HG03442 (cell line): Measurements from ENCODE around the gene SLC25A48.

Source experiments
- ATAC-seq: cut with Tn5 transposase; IDR thresholded peaks from one replicate; pipeline ENCODE4 v1.9.1; 2021; ENCODE audit warnings: mild to moderate bottlenecking, moderate library complexity; ENCODE audit not compliant: unreplicated experiment

The SLC25A48 gene, protein sequence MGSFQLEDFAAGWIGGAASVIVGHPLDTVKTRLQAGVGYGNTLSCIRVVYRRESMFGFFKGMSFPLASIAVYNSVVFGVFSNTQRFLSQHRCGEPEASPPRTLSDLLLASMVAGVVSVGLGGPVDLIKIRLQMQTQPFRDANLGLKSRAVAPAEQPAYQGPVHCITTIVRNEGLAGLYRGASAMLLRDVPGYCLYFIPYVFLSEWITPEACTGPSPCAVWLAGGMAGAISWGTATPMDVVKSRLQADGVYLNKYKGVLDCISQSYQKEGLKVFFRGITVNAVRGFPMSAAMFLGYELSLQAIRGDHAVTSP

DNA sequence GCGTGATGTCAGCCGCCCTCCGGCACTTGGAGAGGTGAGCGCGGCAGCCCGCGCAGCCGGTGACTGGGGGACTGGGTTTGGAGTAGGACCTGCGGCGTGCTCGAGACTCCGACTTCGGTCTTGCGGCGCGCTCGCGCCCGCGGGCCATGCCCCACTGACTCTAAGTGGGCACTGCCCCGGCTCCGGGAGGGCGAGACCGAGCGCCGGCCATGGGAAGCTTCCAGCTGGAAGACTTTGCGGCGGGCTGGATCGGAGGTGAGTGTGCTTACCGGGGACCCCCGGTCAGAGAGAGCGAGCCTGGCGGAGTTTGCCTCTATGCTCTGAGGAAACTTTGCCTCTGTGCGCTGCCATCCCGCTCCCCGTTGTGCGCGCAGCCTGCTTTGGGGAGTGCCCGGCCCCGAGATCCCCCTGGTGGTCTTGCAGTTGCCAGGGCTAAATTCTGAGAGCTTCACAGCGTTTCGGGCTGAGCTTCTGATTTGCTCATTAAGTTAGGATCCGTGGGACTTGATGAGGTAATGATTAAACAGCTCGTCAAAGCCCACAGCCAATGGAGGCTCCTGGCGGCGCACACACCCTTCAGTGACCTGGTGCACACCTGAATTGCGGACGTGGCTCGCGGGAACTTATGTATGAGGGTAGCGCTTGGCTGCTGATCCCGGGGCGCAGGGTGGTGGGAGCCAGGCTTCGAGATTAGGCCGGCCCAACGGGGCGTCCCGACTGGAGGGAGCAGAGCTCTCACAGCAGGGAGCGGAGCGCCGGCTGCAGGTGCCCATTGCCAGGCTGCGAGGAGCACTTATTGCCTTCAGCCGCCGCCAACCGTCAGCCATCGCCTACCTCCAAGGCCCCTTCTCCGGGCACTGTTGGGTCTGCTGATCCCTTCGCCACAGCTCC is at the start of gene SLC25A48:
Gene SLC25A48, plus strand, starts transcription at position 25 of the 891 bp plus-strand sequence. Its CDS starts 185 bp downstream, at position 210.
- no peak for ATAC-seq

DNA sequence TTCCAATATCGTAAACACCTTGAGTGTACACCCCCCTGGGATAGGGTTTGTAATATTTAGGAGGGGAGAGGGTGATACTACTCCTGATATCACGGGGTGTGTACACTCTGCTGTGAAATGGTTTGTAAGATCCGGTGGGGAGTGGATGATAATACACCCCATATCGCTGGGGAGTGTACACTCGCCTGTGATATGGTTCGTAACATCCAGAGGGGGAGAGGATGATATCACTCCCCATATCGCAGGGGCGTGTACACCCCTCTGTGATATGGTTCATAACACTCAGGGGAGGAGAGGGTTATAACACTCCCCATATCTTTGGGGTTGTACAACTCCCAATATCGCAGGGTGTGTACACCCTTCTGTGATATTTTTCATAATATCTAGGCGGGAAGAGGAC is 33.8 kb upstream of the SLC25A48 start:
- no peak for ATAC-seq

DNA sequence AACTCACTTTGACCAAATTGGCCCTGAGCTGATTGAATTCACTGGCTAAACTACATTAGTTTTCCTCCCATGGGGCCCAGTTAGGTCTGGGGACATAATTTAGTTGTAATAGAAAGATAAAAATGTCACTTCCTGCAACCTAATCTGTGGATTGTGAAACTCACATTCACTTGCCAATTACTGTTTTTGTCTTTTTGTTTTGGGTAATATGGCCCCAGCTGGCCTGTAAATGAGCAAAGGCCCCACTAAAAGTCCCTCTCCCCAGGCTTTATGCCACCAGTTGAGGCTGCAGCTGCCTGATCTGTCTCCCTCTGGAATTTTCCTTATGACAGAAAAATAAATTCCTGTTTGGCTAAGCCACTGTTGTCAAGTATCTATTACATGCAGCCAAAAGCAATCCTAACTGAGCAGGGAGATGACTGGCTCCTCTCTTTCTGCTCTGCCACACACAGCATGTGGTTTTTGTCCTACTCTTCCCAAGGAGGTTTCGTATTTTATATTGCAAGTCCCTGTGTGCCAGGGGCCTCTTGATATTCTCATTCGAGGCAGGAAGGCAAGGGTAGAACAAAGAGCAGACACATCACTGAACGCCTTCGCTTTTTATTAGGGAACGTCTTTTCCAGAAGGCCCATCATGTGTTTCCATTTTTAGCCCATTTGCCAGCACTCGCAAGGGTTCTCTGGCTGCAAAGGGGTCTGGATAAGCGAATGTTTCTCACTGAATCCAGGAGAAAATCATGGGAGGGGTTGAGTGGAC is 24.1 kb upstream of the SLC25A48 start:
- ATAC-seq: no peak

DNA sequence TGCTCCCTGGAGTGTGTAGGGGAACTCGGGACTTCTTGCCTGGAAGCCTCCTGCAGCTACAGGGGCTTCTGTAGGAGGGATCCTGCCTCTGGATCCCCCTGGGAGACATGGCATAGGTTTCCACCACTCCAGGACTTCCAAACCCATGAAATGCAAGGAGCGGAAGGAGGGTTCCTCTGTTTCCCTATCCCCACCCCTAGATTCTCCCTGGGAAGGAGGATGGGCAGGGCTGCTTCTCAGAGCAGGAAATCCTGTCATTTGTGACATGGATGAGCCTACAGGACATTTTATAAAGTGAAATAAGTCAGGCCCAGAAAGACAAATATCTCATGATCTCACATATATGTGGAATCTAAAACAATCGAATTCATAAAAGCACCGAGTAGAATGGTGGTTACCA is 23.5 kb upstream of the SLC25A48 start:
- no peak for ATAC-seq

DNA sequence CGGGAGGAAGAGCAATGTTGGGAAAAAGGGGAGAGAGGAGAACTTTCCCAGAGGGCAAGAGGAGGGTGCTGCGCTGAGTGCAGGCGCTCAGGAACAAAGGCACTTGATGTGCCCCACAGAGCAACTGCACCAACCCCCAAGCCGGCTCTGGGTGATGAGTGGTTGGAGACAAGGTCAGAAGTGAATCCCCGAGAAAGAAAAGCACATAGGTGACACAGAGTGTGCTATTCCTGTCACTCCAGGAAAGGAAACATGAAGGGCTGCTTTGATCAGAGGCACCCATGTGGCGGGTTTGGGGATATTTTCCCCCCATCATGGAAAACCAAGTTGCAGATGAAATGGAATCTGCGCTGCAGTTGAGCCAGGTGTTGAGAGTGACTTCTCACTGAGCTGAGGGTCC is 20.7 kb upstream of the SLC25A48 start:
- no peak for ATAC-seq

DNA sequence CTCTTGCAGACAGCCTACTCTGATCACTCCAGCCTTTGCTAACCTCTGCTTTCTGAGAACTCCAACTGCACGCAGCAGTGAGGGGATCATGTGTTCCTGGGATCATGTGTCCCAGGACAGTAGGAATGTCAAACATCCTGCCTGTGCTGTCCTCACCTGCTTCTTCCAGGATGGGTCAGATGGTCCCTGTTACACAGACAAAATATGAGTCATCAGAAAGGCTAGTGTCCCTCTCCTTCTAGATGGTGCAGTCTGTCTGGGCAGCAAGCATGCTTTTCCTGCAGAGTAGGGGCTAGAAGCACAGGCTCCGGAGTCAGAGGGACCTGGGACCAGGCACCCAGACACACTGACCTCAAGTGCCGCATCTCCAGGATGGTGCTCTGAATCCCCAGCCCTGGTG is 20.1 kb upstream of the SLC25A48 start:
- no peak for ATAC-seq

DNA sequence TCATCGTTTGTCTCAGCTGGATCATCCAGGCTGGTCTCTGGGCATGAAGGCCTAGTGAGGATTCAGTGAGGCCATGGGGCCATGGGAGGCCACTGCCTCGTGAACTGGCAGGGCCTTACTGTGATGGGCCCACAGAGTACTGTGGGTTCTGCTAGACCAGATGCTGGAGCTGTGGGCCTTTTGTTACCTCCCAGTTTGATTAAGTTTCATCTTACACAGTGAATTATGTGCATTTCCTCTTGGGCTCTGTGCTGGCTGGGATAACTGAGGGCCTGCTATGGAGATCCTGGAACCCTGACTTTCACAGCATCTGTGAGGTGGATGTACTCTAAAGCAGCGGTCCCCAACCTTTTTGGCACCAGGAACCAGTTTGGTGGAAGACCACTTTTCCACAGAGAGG is 19.7 kb upstream of the SLC25A48 start:
- no peak for ATAC-seq

DNA sequence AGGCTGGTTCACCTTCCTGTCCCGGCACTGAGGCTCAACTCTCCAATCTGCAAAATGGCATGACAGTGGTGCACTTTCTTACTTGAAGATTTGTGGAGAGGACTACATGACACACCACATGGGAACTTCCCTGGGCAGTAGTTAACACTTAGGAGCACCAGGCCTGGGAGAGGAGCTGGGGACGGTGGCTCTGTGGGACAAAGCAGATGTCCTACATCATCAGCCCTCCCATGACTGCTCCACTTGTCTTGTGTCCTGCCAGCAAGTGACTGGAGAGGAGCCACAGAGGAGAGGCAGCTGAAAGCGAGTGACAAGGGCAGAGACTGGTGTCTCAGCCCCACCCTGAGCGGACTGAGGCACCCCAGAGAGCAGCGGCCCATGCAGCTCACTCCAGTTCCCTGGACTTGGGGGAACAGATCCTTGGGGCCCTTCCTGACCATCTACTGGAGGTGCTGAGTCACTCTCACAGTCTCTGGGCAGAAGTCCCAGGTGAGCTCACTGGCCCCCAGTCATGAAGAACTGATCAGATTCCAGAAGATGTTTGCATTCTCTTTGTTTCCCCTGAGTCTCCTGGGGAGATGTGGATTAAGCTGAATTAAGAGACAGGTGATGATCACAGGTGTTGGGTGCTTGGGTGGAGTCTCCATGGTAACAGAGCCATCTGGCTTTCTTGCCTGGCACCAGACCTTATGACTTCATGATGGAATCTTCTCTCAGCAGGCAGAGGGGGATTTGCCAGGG is 13.2 kb upstream of the SLC25A48 start:
- no peak for ATAC-seq

DNA sequence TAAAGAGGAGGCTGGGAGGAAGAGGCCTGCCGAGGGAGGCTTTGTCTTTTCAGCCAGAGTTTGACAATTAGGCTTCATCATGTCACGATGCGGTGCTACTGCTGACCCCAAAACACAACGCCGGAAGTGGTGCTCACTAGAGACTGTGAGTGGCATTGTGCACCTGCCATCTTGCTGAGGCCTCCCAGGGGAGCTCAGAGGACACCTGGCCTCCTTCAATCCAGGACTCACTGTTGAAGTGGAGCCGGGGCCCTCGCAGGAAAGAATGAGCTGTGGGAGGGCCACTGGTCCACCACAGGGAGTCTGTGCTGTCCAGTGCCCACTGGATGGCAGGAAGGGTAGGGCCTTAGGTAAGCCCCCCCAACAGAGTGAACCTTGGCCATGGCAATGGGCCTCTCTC is 12.7 kb upstream of the SLC25A48 start:
- ATAC-seq: no peak

DNA sequence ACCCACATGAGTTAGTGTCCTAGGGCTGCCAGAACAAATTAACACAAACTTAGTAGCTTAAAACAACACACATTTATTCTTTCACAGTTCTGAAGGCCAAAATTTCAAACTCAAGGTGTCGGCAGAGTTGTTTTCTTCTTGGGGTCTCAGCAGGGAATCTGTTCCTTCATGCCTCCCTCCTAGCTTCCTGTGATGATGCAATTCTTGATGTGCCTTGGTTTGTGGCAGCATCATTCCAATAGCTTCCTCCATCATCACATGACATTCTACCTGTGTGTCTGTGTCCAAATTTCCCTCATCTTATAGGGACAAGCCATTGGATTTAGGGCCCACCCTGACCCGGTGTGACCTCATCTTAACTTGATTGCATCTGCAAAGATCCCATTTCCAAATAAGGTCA is 12.2 kb upstream of the SLC25A48 start:
- ATAC-seq: no peak

DNA sequence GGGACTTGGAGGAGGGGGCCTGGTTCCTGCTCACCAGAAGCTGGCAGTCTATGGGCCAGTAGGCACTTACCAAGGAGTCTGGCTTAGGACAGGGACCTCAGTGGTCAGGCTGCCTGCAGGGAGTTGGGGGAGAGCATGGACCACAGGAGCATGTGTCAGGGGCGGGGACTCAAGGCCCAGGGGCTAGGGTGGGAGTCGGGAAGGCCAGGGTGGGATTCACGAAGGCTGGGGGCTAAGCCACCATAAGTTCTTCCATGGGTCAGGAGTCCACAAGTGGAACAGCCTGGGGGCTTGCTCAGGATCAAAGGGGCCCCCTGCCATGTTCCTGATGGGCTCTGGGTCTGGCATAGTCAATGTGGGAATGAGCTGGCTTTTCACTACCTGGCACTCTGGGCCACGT is 11.5 kb upstream of the SLC25A48 start:
- ATAC-seq: no peak

DNA sequence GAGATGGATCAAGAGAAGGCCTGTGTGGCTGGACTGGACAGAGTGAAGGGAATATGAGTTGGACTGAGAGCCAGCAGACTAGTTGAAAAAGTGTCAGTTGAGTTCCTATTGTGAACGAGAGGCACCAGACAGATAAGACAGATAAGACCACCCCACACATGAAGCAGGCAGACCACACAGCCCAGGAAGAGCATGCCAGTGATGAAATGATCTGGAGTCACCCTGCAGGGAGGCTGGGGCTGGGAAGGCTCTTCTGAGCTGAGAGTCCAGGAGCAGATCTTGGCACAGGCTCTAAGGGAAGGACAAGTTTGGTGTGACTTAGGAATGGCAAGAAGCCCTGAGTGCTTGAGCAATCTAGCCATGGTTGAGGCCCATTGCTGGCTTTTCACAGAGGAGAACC is 10.6 kb upstream of the SLC25A48 start:
- no peak for ATAC-seq

DNA sequence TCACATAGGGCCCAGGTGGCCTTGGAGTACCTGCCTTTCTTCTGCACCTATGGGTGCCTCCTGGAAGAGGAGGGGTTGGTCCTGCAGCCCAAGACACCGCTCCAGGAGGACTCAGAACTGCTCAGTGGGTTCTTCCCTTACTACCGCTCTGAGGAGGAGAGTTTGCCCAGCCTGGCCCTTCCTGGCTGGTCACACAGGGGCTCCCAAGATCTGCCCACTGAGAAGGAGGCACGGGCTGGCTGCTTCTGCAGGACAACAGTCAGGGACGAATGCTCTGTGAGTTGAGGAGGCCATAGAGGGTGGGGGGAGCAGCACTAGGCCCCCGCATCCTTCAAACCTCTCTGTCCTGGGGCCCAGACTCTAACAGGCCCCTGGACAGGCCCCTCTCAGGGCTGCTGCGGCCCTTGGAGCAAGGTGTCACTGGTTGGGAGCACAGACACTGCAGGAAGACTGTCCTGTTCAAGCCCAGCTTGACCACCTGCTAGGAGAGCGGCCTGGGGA is 9.9 kb upstream of the SLC25A48 start:
- ATAC-seq: no peak

DNA sequence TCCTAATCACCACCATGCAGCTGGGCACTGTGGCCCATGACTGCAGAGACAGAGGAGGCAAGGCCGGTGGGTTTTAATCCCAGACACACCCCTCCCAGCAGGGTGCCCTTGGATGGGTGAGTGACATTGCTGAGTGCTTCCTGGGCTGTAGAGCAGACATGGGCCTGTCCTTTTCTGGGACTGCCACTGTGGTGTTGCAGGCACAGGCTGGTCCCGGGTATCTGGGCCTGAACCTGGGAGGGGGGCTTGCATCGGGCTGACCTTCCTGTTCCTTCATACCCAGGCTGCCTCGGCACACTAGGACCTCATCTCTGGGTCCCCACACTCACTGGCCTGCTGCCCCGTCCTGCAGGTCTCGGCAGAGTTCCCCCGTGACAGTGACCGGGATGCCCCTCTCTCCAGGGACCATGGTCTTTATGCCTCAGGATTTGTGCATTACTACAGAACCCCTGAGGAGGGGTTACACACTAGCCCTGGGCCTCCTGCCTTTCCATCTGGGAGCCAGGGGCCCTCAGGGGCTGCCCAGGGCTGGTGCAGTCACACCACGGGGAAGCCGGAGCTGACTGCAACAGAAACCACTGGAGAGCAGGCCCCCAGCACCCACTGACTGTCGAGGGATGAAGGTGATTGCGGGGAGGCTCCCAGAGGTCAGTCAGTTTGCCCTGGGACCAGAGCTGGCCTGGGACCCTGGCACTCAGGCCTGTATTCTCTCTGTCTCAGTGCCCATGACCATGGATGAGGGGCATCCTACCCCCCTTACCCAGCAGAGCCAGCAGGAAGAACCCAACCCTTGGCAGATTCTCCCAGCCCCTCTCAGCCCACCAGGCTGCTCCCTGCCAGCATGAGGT is 8.9 kb upstream of the SLC25A48 start:
- ATAC-seq: no peak

DNA sequence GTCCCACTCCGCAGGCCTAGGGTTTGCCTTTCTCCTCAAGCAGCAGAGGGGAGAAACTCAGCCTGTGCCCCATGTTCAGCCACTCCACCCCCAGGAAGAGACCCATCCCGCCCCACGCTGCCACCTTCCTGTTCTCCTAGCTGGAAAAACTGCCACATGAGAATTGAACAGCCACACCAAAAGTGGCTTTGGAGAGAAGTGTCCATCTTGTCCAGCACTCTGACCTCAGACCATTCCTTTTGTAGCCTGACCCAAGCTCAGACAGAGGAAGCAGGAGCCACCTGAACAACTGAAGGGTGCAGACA is 8.3 kb upstream of the SLC25A48 start:
- ATAC-seq: no peak

DNA sequence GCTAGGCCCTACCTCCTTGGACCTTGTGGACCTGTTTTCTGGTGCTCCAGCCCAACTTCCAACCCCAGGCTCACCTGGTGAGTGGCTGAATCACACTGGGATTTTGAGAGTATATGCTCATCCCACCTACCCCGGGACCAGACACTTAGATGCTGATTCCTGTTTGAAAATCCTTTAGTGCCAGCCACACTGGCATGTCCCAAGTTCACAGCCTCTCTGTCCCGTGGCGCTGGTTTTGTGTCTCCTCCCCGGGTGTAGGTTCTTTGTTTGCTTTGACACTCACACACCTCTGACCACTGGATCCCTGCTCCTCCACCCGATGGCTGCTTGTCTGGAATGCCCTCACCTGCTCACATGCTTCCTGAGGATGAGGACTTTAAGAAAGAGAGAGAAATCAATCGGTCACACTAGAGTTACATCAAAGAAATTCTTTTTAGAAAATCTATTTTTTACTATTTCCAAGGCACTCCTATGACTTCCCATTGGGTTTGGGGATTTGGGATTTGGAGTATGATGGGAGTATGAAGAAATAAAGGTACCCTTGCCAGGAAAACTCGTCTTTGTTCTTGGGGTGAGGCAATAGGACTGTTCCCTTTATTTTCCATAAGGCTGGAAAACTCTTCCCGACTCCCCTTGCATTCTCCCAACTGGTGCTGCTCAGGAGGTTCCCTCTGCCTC is 7.3 kb upstream of the SLC25A48 start:
- ATAC-seq: no peak

DNA sequence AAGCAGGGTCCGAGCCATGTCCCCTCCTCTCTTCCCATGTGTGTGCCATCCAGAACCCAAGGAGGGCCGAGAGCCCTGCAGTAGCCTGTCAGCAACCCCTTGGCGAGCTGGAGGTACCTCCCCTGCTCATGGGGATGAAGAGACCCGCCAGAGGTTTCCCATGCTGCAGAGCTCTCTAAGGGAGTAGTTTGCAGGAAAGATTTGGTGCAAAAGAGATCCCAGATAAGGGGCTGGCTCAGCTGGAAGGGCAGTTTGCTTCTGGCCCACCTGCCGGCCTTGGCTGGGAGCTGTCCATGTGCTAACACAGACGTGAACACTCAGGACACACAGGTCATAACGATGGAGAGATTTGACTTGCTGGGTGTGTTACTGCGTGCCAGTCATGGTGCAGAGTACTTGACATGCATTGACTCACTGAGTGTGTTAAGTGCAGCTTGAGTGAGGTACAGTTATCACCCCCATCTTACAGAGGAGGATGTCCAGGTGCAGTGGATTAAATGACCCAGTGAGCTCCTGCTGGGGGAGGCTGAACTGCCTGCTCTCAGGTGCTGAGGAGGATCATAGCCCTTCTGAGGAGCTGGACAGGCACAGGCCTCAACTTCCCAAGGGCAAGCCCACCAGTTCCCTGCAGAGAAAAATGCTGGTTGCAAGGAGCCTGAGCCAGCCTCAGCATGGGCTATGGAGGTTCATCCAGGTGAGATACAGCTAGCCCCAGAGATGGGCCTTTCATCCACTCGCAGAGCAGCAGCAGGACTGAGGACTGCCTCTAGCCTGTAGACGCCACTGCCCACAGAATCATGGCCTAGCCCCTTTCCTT is 6.3 kb upstream of the SLC25A48 start:
- ATAC-seq: no peak

DNA sequence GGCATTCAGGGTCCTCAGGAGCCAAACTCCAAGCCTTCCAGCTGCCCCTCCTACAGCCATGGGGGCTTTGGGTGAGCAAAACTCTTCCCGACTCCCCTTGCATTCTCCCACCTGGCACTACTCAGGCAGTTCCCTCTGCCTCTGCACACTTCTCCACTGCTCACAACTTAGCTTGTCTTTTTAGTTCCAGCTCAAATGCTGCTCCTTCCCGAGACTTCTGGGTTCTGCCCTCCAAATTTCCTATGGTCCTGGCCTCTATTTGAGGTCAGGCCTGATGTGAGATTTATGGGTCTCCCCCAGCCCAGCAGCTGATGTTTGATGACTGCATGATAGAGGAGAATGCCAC is 5.7 kb upstream of the SLC25A48 start:
- ATAC-seq: no peak

DNA sequence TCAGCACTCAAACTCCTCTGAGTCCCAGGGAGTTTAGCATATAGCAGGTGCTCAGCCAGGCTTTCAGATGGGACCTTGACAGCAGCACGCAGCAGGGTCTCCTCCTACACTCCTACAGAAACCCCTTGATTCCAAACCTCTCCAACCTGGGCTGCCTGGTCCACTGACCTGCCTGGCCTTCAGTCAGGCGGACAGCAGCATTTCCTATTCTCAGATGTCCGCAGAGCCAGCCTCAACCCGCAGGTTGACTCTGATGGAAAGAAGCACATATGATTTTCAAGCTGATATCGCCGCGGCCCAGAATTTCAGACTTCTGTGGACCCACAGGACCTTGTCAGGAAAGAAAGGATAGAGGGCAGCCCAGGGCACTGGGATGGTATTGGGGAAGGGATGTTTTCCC is 5.3 kb upstream of the SLC25A48 start:
- no peak for ATAC-seq
